NOMO-1 treated with DMSO at 0.1 percent for 48 hours (cell line): ENCODE measurements around the gene C1orf87.
A peak's percentile ranks its signal among the peaks of the same experiment; 100 is the strongest.

ENCODE experiments used
- DNase-seq: peaks from one replicate; lab custom pipeline; 2025; ENCODE audit not compliant: unreplicated experiment; lab: John Stamatoyannopoulos, UW

The C1orf87 gene

DNA sequence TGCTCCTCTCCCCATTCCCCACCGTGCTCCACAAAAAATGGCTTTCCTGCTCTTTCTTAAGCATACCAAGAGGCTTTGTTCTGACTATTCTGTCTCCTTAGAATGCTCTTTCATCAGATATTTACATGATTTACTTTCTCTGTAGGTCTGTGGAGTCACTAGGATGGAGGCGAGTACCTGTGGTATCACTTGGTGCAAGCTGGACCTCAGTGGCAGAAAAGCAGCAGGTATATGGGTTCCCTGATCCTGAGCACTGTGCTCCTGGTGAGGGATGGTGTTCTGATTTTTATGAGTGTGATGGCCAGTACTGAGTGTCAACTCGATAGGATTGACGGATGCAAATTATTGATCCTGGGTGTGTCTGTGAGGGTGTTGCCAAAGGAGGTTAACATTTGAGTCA is 10.0 kb downstream of the C1orf87 start:
- DNase-seq, result no peak

DNA sequence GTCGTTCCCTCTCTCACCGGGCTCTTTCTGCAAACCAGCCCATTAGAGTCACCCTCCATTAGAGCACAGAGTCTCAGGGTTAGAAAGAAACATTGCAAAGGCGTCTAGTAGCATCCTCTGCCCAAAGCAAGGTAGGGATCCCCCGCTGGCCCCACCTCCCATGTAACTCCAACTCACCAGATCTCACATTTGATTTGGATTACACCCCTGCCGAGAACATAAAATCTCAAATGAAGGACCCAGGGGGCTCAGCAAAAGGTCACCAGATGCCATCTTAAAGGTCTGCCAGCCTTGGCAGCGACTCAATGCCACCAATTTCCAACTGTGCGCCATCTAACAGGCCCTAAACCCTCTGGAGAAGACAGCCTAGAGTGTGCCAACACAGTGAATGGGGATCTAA is 14.1 kb downstream of the C1orf87 start:
- no peak for DNase-seq

DNA sequence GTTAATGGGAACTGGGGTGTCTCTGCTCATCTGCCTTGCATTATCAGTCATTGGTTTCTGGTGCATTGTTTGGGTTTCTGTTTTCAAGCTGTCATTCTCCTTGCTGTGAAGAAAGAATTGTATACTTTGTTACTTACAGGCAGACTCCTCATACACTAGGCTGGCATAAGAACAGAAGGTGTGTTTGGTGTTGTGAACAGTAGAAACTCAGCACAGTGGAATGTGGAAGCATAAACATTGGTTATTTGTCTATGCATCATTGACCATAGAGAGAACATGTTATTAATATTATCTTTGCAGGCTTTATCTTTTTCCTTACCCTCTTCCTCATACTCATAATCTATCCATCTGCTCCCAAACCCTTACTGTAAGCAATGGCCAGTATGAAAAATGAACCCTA is 18.2 kb downstream of the C1orf87 start:
- no peak for DNase-seq

DNA sequence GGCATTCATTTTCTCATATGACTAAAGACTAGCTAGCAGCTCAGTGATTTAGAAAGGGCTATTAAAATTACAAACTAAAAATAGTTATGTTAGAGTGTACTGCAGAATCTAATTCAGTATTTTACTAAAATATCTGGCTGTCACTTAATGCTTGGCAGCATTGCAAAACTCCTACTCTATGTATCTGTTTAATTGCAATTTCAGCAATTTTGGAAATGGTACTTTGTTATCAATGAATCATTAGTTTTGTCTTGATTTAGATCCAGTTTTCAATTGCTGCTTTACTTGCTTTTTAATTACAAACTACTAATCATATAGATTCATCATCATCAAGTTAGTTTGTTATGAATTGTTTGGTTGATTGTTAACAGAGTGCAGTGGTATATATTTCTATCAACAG is 19.2 kb downstream of the C1orf87 start:
- no peak for DNase-seq

DNA sequence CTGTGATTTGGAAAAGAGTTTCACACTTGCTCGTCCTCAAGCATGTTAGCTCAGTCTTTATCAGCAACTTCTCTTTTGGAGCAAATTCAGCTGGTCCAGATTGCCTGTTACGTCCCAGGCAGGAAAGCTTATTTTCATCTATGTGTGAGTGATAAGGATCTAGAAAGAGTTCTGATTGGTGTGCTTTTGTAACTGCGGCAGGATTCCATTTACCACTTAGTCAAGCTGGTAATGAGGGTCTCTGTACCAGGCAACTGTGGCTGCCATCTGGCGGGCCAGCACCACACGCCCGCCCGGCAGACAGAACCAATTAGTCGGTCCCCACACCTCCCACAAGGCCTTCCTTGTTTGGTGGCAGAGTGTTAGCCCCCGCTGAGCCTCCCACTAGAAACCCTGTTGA is 21.0 kb downstream of the C1orf87 start:
- no peak for DNase-seq

DNA sequence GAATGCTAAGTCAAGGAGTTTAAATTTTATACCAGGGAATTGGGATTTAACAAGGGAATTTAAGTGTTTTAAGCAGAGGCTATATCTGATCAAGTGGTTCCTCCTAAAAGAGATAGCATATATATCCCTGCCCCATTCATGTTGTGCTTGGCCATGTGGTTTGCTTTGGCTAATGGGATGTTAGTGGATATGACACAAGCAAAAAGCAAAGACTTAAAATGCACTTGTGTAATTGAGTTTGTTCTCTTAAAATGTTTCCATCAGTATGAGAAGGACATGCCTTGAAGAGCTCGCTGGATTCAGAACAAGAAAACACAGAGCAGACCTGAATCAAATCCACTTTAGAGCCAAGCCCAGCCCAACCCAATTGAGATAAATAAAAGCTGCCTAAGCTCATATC is 22.4 kb downstream of the C1orf87 start:
- no peak for DNase-seq

DNA sequence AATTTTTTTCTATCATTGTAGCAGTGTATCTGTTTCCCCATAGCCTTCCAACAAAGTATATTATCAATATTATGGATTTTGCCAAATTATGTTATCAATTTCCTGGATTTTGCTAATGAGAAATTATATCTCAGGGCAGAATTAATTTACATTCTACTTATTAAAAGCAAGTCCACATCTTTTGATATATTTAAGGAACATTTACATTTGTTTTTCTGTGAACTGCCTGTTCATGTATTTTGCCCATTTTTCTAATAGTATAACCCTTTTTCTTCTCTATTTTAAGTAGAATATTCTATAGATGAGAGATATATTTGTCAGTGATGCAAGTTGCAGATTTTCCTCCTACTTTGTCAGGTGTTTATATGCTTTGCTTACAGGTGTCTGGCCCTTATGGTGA is 24.4 kb downstream of the C1orf87 start:
- DNase-seq, result no peak

DNA sequence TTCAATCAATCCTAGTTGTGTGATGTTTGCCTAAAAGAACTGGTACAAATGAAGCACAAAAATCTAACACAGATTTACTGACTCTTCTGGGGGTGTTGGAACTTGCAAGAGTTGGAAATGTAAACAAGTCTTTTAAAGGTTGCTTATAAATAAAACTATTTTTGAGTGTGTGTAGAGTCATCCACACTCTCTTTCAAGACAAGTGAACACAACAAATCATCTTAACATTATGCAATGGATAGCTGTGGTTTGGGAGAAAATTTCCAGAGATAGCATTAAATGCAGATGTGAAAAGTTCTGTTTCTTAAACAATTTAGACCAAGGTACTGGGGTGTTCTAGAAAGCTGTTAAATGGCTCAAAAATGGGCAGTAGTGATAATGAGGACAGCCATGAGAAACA is 28.7 kb downstream of the C1orf87 start:
- no peak for DNase-seq

DNA sequence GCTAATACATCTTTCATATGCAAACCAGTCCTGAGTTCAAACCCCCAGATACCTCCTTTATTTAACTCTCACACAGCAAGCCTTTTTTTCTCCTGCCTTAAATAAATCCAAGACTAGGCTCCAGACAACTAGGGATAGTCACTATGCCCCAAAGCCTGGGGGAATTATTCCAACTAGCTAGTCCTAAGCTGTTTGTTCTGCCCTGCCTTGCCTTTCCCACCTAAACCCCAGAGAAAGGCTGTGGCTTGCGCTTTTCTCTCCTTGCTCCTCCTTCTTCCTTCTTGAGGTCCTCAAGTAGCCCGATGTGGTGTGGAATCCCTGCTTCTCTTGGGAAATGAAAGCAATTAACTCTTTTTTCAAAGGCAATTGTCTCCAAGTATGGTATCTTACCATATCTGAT is 31.8 kb downstream of the C1orf87 start:
- DNase-seq, result no peak

DNA sequence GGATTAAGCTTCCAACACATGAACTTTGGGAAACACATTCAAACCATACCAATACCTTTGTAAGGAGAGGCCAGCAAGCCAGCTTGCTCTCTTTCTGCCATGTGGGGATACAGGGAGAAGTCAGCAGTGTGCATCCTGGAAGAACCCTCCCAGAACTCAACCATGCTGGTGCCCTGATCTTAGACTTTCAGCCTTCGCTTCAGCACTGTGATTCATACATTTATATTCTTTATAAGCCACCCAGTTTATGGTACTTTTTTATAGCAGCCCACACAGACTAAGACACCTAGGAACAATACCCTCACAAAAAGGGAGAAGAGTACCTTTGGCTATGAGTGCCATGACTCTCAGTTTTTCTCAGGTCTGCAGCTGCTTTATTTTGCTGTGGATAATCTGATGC is 35.9 kb downstream of the C1orf87 start:
- DNase-seq, result no peak

DNA sequence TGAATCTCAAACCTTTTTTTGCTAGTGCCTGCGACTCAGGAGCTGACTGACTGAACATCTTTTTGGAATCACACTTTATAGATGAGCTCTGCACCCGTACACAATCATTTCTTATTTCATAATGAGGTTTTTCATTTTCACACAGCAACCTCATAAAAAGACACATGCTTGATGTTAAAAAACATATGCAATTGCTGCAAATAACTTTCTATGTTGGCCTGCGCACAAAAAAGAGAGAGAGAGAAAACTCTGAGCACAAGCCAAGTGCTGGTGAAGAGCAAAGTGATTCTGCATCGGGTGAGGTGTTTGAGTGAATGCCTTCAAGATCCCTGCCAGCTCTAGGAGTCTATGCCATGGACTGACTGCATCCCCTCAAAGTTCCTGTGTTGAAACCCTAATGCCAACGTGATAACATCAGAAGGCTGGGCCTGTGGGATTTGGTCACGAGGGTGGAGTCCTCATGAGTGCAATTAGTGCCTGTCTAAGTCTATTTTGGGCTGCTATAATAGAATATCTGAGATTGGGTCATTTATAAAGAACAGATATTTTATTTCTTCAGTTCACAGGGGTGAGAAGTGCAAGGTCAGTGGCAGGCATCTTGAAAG is 36.6 kb downstream of the C1orf87 start:
- DNase-seq, result no peak

DNA sequence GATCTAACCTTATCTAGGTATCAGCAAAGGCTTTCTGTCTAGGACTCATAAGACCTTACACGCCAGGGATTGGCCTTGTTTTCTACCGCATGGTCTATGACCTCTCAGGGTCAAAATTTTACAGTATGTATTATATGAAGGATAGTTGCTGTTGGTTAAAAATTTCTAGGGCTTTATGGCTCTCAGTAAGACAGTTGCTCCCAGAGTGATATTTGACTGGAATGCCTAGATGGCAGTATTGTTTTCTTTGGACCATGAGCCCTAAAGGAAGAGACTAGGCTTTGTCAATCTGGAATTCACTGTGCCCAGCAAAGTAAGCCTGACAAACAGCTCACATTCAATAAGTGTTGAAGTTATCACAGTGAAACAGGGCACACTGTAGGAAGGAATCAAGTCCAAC is 37.6 kb downstream of the C1orf87 start:
- no peak for DNase-seq

DNA sequence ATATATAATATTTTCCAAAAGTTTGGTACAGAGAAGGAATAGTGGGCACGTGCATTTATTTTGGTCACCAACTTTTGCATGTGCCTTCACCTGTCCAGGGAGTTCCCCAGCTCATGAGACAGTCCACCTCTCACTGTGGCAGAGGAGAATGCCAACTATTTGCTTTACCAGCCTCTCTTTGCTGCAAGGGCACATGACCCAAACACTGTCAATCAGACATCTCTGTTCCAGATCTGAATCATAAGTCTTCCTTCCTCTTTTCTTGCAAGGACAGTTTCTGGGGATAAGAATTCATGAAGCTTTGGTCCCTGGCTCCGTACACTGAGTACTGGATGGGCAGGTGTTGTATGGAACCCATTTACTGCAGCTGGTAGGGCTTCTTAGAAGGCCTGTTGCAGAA is 38.6 kb downstream of the C1orf87 start:
- peak; percentile 18 for DNase-seq

DNA sequence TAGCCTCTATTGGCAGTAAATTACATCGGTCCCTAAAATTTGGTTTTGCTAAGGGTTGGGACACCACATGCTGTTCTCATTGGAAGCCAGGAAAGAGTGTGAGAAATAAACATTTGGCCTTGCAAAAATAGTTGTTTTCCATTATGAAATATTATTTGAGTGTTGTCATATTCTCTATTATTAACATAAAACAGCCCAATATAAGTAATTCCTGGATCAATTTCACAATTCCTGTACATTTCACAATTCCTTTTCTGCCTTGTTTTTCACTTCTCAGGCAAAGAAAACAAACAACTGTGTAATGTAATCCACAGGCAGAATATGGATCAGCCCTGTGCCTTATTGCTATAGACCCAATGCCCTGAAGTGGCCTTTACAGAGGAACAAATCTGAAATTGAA is 40.5 kb downstream of the C1orf87 start:
- DNase-seq, result no peak

DNA sequence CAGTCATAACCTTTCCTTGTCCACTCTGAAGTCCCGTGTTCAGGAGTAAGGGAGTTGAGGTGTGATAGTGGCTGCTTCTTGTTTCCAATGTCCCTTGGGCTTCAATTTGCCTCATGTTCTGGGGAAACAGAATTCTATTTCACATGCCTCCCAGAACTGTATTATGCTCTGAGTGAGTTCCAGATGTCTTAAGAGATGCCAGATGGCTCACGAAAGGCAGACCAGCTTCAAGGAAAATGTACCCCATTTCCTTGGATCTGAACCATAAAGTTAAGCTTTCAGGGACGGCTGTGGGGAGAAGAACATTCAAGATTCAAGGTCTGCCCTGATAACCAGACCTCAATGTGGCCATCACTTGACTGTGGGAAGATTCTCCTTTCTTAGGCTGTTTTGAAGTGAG is 42.4 kb downstream of the C1orf87 start:
- no peak for DNase-seq

DNA sequence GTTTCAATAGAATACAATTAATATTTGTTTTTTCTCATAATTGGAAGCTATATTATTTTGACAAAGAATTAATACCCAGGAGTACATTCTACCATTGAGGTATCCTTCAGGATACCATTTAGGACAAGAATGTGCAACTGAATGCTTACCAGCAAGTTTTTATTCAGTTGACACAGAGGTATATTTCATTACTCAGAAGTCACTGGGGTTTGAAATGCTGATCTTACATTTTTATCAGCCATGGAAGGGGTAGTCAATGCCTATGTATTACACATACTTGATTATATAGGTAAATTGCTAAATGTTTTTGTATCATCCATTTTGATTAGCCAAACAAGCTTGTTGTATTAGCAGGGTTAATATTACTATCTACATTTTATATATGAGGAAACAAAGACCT is 48.0 kb downstream of the C1orf87 start:
- no peak for DNase-seq

DNA sequence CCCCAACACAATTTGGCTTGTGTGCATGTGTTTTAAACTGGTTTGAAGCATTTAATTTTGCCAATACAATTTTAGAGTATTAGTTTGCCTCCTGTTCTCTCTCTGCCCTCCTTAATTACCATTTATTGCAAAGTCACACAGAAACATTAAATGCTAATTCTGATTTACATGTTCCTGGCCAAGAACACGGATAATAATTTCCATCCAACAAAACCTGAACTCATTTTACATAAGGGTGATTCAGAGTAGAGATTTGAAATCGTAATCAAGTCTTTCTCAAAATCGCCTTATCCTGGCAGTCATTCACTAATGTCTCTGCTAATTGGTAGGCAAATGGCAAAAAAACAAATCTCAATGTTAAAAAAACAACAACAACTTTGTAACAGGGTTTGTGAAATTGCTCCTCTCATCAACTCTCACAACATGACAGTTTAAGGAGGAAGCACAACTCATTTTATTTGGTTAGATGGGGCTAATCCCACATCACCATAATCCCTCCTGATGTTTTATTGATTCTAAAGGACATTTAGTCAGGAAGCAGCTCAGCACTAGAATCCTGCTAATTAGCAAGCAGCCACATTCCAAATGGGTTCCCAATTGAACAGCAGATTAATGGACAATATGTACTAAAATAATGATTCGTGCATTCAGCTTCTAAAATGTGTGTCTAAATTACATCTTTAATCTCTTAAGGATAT is 55.9 kb downstream of the C1orf87 start:
- no peak for DNase-seq

DNA sequence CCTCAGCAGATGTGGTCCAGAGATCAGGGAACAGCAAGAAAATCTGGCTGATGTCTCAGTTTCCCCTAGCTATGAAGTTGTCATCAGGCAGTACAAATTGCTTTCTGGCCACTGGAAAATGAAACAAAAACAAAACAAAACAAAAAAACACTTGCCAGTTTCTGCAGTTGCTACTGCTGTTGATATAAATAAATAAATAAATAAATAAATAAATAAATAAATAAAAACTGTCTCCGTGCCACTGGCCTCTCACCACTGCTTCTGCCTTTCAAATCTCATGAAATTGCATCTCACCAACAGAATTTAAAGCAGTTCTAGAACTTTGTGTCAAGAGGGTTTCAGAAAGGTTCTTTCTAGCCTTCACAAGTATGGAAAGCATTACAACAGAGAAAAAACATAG is 62.9 kb downstream of the C1orf87 start:
- no peak for DNase-seq

DNA sequence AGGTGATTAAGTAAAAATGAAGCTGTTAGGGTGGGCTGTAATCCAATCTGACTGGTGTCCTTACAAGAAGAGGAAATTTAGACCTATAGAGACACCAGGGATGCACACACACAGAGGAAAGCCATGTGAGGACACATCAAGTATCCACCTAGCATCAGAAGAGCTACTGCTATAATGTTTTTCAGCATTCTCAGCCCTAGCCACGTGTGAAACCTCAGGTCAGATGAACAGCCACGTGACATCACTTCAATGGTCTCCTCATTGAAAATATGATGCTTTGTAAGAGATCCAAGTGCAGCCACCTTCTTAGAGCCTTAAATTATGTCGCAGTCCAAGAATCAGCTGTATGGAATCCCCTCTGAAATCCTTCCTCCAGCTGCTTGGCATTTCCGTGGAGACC is 65.1 kb downstream of the C1orf87 start:
- DNase-seq, result no peak

DNA sequence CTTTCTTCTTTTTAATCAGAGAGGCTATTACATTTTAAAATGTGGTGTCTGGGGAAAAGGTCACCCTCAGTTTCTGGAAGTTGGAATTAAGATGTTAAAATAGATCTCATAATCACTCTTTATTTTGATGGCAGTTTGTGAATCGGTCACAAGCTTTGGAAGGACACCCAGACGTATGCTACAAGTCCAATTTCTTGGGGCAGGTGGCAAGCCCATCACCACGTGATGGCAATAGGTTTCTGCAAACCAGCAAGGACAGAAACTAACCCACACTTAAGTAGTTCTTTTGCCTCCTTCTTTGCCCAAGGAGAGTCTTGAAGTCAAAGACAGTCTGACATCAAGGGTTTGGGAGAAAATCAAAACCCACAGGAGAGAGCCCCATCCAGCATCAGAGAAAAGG is 72.9 kb downstream of the C1orf87 start:
- no peak for DNase-seq

DNA sequence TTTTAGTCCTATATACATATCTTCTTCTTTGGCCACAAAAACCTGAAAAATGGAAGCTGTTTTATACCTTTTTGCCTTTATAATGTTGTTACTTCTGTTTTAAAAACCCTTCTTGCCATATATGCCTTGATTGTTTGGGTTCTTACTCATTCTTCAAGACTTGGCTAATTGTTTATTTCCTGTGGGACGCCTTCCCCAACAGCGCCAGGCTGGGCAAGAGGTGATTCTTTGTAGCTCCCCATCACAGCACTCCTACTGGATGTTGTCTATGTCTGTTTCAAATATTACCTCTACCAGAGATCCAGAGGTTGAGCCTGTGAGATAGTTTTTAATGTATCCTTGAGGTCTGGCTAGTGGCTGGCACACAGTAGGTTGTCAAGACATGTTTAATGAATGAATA is 73.8 kb downstream of the C1orf87 start:
- DNase-seq, result no peak

DNA sequence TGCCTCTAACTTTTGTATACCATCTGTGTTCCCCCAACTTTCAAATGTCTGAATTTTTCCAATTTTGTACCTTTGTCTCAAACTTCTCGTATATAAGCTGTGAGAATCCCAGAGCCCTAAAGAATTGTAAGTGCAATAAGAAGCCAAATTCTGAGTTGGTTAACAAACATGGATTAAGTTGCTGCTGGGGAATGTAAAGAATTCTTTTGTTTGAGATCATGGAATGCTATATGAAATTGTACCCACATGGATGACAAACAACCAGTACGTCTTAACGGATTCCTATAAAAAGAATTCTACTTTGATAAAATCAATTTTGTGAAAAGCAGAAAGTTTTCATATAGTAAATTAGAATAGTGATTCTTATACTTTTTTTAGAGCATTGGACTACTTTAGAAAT is 74.6 kb downstream of the C1orf87 start:
- DNase-seq, result no peak

DNA sequence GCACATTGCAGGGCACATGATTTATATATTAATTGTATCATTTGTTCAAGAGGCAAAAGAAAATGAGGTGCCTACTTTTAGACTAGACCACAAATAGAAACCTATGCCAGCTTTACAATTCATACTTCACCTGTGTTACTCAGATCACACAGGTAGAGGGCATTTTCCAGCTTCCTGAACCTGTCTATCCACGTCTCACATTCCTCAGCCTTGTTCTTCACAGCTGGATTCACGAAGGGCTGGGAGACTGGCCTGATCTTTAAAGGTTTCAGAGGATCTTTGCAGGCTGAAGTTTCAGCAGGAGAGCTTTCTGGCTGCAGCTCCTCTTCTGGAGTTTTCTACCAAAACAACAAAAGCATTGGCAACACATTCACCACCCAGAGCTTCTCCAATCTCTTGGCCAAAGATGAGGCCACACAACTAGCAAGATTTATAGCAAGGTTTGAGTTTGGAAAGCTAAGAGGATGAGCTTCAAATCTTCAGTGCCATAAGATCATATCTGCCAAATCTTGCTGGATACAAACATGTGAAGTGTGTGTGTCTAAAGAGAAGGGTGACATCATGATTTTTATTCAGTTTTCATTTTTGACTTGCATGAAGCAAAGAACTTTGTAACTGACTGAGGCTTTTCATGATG is 76.0 kb downstream of the C1orf87 start:
- no peak for DNase-seq
